Measurements from ENCODE around the gene TMTC2.

Gene TMTC2

DNA sequence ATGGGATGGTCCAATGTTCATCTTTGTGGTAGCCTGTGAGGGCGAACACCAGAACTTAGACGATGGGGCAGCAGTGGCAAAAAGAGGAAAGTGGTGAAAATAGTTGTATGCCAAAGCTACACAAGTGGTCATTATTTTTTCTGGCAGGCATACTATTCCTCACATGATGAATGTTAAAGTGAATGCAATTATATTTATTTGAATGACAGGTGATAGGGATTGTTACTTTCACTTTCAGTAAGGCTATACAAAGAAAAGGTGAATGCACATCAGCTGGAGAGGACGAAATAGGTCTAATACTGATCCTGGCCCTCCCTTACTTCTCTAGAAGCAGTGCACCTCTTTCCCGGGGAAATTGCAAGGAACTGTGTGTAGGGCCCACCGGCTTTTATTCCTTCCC is 470.1 kb downstream of the TMTC2 start:
- DNase-seq, result no peak

GRCh38 chr12:83157604-83158003 is 470.9 kb downstream of the TMTC2 start:
- no peak for DNase-seq

DNA sequence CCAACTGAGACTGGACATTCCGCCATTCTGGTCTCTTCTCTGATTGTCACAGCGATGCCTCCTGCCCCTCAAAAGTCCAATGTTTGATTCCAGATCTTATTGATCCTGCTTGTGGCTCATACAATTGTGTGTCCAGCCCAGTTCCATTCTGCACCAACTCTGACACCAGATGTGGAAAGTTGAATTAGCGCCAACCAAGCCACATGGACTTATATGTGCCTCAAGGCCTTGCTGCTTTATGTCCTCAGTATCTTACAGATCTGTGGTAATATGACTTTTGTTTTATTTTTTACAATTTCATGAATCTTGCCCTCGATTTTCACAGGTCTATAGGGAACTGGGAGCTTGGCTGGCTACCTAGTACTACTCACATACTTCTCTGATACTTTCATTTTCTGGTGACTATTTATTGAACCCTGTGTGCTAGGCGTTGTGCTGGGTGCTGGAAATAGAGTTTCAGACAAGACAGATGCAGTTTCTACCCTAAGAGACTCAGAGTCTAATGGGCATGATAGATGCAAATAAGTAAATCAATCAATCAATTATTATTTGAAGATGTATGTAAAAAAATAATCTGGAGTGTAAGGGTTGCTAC is 472.0 kb downstream of the TMTC2 start:
- no peak for DNase-seq

DNA sequence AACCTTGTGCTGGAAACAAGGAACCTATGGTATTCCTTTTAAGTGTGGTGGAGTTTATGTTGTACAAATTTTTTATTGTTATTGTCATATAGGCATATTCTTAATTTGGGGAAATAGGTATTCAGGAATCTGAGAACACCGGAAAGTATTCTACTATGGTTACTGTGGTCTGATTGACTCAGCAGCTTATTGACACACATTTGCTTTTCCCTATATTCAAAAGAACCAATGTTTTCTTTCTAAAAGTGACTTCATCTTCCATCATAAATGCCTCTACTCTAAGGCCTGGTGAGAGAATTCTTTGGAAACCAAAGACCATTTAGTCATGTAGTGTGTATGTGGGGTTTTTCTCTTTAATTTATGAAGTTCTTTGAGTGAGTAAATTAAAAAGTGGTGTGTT is 474.8 kb downstream of the TMTC2 start:
- no peak for DNase-seq

DNA sequence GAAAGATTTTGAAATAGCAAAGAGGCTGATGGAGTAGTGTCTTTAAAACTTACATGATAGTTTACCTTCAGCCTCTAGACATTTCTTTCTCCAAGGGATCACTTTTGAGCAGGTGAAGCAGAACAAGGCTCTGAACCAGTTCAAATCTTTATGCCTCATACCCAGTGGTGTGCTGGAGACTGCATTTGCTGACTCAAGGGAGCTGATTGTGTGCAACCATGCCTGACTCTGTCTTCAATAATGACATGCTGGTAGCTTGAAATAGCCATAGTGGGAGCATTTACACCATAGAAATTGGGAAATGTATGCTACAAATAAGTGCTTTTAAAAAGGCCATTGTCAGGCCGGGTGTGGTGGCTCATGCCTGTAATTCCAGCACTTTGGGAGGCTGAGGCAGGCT is 482.0 kb downstream of the TMTC2 start:
- DNase-seq, result no peak

DNA sequence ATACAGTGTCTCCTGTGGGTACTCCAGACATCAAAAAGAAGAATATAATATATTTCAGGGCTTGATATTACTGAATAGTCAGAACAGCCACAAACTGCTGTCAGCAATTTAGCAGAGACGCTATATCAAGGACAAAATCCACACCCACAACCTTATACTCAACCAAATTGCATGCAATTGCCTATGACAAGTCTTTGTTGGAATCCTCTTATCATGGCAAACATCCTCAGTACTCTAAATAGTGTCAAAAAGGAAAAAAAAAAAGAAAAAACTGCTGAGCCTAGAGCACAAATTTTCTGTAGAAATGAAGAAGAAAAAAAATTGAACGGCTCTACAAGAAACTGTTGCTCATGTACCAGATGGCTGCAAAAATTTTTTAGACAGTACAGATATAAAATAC is 485.7 kb downstream of the TMTC2 start:
- DNase-seq, result no peak

- no peak for DNase-seq
These were observed 486.4 kb downstream of the TMTC2 start for GRCh38 chr12:83172866-83173649.

GRCh38 chr12:83179999-83180398 is 493.3 kb downstream of the TMTC2 start:
- no peak for DNase-seq

DNA sequence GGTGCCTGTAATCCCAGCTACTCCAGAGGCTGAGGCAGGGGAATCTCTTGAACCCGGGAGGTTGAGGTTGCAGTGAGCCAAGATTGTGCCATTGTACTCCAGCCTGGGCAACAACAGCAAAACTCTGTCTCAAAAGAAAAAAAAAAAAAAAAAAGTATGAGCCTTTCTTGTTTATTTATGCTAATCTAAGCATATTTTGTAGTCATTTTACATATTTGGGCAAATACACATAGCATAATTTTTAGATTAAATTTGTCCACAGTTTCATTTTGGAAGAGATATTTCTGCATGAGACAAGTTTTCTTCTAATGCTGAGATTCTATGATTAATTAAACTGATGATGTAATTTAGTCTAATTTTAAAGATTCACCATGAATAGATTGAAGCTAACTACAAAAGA is 494.4 kb downstream of the TMTC2 start:
- no peak for DNase-seq

- DNase-seq, result no peak
These were observed 496.4 kb downstream of the TMTC2 start for GRCh38 chr12:83183132-83183531.
